Stimulated activated CD4-positive, alpha-beta T cell treated with anti-CD3 and anti-CD28 coated beads, TNF-alpha, amount 100 ng/mL, for 24 hours (primary cell): ENCODE data around the gene ABHD13.
"Not testable (repeated sequence)": the region's sequence is repeated elsewhere in the genome, so short reads cannot be mapped to it uniquely, and the experiment has no call there.

Experiments
- DNase-seq, 3 experiments: peaks; one replicate each; pipeline ENCODE4 v3.0.0-alpha.2; 2020; ENCODE audit warnings: low read depth in 3 of 3

Gene ABHD13

DNA sequence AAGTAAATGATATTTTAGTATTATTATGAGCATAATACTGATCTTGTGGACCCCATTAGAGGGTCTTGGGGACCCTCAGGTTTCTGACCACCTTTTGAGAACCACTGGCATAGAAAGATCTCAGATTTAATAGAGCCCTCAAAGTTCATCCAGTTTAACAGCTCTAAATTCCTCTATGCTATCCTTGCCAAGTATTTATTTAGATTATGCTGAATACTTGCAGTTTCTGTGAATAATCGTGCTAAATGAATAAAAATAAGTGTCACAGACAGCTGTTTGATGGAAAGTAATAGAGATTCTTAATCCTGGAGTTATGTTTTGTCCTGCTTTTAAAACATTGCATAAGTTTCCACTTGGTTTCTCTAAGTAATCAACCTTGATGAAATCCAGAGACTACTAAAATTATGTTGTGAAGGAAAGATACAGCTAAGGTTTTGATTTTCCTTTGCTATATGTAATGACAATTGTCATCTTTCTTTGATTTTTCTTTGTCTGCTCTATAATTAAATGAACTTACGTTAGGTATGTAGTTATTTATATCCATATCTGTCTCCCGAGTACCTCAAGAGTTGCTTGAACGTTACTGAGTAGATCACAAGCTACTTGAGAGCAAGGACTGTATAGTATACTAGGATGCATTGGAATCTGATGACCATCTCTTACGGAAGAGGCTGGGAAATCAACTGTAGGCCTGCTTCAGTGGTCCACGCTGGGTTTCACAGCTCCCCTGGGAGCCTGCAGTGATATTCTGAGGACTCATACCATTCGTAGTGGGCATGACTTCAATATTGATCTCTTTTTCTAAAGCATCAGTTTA, 5.7 kb downstream of the ABHD13 start:
- no peak for DNase-seq

DNA sequence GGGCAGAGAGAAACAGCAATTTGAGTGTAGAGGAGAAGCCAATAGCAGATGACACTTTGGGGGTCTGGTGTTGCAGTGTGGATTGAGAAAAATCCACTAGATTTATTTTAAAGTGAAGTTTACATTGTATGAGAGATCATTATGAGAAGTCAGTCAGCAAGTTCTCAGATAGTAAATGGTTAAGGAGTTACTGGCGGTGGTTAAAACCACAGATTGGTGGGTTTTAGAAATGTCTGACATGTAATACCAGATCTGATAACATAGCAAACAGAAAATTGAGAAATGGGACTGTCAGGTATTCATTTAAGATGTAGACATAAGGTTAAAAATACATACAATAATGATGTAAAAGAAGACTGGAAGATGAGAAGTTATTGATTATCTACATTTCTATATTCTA, 7.2 kb downstream of the ABHD13 start:
- no peak for DNase-seq

DNA sequence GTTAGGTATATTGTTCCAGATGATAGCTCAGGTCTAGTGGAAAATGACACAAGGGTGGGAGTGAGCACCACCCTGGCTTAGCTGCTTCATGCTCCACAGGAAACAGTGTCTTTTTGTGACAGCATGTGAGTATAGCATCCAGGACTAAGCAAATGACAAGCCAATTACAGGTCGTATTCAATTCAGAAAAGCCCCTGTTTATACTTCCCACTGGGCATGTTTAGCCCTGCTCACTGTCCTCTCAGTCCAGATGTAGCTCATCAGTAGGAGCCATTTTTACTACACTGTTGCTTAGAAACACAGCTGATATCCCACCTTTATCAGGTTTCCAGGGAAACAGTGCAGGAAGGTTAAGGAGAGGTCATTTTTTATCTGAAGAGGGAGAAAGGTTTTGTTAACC, 8.0 kb downstream of the ABHD13 start:
- DNase-seq, result no peak

DNA sequence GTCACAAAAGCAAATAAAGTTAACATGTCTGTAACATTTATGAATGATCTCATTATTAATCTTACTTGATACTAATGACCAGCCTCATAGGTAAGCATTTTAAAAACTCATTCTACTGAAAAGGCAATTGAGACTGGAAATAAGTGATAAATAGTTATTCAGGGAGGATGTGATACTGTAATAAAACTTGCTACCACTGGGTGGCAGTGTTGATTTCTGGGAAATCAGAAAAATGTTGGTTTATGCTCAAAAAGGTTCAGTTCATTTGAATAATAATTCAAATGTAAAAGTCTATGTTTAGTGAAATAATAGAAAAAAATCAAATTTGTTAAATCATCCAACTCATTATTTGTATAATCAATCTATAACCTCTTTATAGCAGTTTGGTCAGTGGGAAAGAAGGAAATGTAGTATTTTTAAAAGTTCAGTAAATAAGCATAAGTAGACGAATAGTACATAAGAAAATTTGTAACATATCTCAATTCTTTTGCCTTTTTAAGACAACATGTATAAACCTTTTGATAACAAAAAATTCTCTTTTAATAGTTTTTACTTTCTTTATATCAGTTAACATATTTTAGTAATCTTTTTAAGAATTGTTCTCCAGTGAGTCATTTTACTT, 9.6 kb downstream of the ABHD13 start:
- DNase-seq, result no peak

DNA sequence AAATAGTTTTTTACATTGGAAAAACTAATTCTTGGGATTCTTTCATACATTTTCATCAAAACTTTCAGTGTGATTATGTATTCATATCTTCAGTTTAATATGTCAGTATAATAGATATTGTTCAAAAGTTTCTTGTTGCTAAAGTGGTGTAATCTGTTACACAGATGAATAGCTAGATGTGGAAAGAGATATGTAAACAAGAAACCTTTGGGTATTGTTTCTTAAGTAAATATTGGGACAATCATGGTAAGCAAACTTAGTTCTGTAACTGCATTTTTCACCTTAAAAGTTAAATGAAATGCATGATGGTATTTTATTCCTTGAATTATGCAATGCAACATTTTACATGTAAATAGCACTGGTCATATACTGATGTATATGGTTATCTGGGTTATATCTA, 12.2 kb downstream of the ABHD13 start:
- DNase-seq, result no peak

DNA sequence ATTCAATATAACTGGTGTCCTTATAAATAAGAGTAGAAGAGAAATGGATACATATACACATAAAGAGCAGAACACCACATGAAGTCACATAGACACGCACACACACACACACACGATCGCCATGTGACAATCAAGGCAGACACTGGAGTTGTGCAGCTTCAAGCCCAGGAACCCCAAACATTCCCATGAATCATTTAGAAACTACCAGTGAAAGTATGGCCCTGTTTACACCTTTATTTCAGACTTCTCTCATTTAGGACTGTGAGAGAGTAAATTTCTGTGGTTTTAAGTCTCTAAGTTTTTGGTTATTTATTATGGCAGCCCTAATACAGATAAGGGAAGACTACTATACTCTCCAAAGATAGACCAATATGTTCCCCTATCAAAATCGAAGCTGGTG, 31.0 kb downstream of the ABHD13 start:
- DNase-seq, result no peak

DNA sequence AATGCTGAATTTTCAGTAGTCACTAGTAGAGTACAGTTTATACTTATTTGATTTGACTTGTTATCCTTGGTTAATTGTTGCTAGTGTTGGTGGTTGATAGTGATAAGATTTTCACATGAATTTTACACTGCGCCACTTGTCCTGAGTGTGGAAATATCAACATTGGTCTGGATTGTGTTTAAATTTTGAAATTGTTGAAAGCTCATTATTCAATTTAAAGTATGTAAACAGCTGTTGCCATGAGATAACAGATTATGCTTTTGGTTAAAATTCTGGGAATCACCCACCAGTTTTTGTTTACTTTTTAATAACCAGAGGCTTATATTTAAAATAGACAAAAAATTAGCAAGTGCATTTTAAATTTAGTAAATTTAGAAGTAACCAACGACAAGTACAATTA, 39.1 kb downstream of the ABHD13 start:
- no peak for DNase-seq

DNA sequence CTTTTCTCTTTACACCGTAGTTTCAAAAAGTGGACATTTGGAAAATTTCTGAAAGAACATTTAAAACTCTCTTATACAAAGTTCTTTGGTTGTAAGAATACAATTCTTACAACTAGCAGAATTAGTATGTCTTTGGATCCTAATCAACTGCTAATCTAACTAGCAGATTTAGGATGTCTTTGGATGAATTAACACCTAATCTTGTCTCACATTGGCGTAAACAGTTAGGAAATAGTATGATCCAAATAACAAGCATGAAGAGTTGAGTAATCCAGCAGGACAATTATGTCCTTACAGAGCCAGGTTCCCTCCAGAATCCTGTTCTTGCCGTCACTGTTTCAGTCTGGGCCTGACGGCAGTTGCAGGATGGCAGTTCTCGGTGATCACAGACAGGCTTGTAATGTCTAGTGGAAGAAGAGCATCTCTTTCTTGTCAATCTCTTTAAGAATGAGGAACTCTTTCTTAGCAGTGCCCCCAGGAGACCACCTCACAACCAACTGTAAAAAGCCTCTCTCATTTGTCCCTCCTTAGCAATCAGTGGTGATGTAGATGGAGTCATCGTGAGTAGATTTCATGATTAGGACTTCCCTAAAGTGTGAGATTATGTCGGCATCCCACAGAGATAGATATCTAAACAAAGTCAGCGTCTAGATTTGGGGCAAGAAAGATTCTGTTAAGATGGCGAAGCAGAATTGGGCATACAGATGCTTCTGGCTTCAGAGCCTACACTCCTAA, 45.6 kb downstream of the ABHD13 start:
- no peak for DNase-seq

DNA sequence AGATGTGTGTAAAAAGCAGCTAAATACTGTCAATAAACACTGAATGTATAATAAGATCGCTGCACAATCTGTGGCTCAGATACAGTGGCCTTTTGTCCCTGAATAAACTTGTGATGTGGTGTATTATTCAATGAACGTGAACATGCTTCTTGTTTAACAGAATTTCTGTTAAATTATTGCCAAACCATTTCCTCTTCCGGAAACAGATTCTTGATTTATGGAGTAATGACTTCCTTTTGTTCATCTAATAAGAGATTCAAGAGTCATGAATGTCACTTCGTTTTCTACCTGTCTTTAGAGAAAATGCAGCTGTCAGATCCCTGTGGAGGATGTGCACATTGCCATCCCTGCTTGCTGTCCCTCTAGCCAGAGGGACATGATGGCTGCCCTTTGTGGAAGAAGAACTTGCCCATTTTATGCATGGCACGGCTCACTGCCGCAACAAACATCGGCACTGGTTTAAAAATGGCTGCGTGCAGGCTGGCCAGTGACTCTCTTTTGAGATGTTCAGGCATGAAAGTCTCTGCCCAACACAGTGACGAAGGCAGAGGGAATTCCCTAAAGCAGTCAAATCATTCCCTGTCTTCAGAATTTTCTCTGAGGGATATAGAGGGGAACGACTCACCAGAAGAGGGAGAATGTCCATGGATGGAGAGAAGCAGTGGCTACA, 48.3 kb downstream of the ABHD13 start:
- no peak for DNase-seq

DNA sequence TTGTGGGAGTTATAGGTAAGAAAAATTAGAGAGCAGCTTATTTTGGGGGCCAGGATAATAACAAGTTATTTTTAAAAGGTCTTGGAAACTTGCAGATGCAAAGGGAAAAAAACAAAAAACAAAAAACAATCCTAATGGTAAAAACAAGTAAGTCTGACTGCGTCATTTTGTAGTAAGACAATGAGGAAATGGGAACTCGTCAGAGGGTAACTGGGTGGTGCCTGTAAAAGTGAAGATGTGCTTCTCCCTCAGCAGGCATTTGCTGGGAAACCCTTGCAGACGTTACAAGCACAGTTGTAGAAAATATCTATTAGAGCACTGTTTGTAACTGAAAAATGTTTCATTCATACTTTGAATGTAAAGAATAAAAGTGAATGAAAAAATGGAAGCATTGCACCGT, 49.2 kb downstream of the ABHD13 start:
- no peak for DNase-seq

DNA sequence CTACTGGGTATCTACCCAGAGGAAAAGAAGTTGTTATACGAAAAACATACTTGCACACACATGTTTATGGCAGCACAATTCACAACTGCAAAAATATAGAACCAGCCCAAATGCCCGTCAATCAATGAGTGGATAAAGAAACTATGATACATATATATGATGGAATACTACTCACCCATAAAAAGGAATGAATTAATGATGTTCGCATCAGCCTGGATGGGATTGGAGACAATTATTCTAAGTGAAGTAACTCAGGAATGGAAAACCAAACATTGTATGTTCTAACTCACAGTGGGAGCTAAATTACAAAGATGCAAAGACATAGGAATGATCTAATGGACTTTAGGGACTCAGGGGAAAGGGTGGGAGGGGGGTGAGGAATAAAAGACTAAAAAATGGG, 49.7 kb downstream of the ABHD13 start:
- DNase-seq, result not testable (repeated sequence)

DNA sequence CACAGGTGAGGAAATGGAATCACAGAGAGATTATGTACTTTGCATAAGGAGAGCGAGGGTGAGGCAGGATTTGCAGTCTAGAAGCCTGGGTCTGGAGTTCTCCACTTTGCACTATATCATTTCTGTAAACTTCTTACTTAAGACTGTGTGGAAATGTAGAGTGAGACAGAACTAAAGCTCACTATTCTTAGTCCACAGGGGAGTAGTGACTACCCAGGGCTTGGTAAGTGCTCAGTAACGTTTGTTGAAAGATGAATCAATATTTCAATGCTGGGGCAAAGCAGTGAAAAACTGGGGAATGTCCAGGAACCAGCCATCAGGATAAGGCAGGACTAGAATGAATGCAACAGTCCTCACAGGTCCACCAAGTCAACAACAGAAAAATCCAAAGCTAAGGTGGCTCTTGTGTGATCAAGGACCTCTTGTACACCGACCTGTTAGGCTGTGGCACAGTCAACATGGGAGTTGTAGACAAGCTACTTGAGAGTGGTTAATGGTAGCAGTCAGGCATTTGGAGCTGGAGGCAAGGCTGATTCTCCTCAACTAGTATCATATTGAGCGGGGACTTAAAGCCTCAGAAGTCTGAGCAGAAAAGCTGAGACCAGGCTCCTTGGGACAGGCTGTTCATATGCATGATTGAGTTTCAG, 50.4 kb downstream of the ABHD13 start:
- DNase-seq, result no peak

DNA sequence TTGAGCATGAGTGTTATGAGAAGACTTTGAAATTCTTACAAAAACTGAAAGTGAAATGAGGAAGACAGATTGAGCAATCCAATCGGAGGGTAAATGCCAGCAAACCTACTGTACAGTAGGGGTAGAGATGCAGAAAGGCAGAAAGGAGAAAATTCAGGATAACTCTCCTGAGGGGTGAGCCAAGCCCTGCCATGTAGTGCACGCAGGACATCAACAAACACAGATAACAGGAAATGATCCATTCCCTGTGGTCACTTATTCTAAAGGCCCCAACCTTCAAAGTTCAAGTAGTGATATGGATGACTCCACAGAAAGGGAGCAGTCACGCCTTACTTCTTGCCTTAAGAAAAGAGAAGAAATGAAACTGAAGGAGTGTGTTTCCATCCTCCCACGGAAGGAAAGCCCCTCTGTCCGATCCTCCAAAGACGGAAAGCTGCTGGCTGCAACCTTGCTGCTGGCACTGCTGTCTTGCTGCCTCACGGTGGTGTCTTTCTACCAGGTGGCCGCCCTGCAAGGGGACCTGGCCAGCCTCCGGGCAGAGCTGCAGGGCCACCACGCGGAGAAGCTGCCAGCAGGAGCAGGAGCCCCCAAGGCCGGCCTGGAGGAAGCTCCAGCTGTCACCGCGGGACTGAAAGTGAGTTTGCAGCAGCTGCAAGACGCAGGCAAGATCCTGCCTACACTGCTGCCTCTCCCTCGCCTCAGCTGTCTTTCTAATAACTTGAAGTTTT, 51.6 kb downstream of the ABHD13 start, which contains the start of gene TNFSF13B:
Gene TNFSF13B, plus strand, starts transcription at position 118 of the 728 bp plus-strand sequence. Its CDS starts 178 bp downstream, at position 296.
- peak; percentile 14 to 38 (median 27) for DNase-seq

DNA sequence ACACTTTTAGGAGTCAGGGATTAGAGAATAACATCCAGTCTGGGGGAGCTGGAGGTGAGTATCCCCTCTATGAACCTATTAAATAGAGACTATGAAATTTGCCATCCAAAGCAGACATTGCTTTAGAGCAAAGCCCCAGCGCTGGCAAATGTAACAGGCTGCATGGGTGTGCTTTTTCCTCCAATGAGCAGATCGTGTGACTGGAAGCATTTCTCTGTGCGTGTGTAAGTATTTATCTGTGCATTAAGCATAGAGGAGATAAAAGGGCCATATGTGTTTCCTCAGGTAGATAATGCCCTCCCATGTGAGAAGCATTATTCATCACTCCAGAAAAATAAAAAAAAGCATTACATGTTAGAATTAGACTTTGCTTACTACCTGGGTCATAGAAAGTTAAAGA, 52.2 kb downstream of the ABHD13 start:
- no peak for DNase-seq

DNA sequence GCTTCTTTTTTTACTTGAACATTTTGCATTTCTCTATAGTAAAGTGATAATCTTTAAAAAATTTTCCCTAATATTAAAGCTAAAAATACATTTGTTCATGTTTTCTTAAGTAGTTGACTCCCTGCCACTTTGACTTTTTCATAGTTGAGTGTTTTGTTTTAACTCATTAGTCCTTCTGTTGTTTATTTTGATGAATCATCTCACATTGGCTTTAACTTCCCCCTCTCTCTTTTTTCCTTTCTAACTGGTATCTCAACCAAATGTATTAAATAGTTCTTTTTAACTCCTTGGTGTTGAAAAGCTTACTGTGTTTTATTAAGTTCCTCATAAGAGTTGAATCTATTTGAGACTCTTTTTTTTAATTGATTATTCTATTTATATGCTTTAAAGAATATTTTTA, 54.1 kb downstream of the ABHD13 start:
- no peak for DNase-seq

DNA sequence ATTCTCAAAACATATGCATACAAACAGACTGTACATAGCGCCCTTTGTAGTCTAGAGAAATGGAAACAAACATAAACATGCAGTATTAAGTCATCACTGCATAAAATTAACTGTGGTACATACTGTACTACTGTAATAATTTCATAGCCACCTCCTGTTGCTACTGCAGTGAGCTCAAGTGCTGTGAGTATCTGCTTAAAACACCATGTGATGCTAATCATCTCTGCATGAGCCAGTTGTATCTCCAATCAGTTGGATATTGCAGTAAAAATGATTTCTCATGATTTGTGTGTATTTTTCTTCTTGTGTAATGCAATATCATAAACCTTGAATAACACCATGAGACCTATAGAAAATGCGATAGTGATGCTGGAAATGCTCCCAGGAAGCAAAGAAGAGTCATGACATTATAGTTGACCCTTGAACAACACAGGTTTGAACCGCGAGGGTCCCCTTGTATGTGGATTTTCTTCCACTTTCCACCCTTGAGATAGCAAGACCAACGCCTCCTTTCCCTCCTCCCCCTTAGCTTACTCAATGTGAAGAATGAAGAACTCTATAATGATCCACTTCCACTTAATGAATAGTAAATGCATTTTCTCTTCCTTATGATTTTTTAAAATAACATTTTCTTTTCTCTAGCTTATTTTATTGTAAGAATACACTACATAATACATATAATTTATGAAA, 55.4 kb downstream of the ABHD13 start:
- no peak for DNase-seq

DNA sequence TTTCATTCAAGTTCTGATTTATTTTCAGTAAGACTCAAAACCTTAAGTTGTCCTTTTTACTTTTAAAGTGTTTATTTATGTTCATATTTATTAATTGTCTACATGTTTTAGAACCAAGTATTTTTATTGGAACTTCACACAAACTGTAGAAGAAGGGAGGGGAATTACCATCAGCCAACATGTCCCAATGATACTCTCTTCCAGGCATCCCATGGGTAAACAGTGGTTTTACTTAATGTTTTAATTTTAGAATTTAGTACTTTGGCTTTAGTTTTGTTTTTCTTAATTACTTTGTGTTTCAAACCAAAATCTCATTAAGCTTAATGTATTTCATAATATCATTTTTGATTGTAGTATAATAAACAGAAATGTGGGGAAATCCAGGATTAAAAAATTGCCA, 56.5 kb downstream of the ABHD13 start:
- DNase-seq, result no peak

DNA sequence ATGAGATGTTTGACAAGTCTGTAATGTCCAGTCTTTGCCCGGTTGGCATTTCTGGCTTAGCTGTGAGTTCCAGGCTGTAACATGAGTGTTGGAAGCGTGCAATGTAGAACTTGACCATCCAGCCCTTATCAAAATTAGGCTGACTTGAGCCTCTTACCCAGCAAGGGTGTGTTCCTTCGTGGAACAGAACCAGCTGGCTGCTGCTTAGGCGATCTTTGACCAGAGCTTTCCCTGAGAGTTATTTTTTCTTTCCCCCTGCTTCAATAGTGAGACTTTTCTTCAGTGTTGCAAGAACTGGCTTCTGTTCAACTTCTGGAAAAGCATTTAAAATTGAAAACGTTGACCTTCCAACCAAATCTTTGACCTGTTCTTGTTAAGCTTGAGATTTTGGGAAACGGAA, 57.9 kb downstream of the ABHD13 start:
- no peak for DNase-seq

DNA sequence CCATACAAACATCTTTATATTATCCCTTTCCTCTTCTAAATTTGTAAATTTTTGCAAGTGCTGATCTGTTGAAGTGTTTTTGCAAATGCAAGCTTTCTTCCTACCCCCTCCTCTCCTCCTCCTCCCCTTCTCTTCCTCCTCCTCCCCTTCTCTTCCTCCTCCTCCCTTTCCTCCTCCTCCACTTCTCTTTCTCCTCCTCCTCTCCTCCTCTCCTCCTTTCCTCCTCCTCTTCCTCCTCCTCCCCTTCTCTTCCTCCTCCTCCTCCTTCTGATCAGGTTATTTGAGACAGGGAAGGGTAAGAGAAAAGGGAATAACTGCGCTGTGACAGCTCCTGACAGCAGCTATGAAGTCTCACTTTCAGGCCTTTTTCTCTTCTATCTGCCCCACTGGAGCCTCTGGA, 60.3 kb downstream of the ABHD13 start:
- no peak for DNase-seq

DNA sequence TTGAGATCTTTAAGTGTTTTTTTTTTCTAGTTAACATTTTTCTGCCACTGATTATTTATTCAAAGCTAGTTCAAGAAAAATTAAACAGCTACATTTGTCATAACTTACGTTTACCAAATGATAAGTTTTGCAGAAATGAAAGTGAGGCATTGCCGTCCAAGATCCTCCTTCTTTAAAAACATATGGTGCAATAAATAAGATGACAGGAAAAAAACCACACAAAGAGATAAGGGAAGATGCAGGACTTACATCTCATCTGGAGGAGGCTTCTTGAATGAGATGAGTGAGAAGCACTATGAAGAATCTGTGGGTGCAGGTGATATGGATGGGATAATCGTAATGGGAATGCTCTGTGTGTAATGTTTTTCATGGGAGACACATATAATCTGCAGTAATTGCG, 63.7 kb downstream of the ABHD13 start:
- no peak for DNase-seq
